ENCODE data around the gene NEK6. TPM values are rescaled to one million over a fixed set of nuclear protein-coding genes. Genes with fewer than 3 reads are reported as not detected.

NEK6 gene
- total RNA-seq, 1 experiment from 2014 or later: 66.6 TPM

GRCh38 chr9:124278054-124278540 lies 20.3 kb downstream of the NEK6 start:
- POLR2A ChIA-PET: no interaction called here
- CTCF ChIA-PET: no interaction called here
- no peaks in the 10 kb centered on the region for H3K4me1 Mint-ChIP-seq (ENCODE audit: low read depth, unreplicated experiment)
- no peaks in the 10 kb centered on the region for H3K9me3 Mint-ChIP-seq (ENCODE audit: unreplicated experiment)
- H3K27ac Mint-ChIP-seq (ENCODE audit: unreplicated experiment): no peak overlapping the region
- Histone ChIP-seq H3K27me3 (replicated peaks; ENCODE audit: control insufficient read depth, insufficient read depth, low read length) (no peaks in the 10 kb centered on the region), H3K36me3 (ENCODE audit: control insufficient read depth, insufficient read depth, low read length) (no peaks in the 10 kb centered on the region; the same call in 1 of the 2 replicates), H3K9me3 (no peaks in the 10 kb centered on the region), H3K4me3 (ENCODE audit: low read depth, low read length) (no peak overlapping the region), H3K4me1 (no peaks in the 10 kb centered on the region)
- intact Hi-C loops (cut with micrococcal nuclease; ENCODE audit: unreplicated experiment): no loop called here
- BruUV-seq (replicated peaks): no TSS peak
- no peak for TF ChIP-seq CTCF (IDR thresholded peaks at IDR 0.05; ENCODE audit: insufficient read depth in 1 of 2, low read depth in 1 of 2, low read length in 1 of 2, severe bottlenecking in 1 of 2, unreplicated experiment in 1 of 2)
- DNase-seq: no peak
- peaks cover 16% of the 10 kb centered on the region for H3K36me3 Mint-ChIP-seq (ENCODE audit: insufficient read depth, unreplicated experiment)
- no peaks in the 10 kb centered on the region for H3K27me3 Mint-ChIP-seq (ENCODE audit: insufficient read depth, unreplicated experiment)
- H3K4me3 Mint-ChIP-seq (ENCODE audit: unreplicated experiment): no peak overlapping the region

GRCh38 chr9:124279531-124280175 lies 21.9 kb downstream of the NEK6 start:
- no peak overlapping the region for H3K27ac Mint-ChIP-seq (ENCODE audit: unreplicated experiment)
- no peak for TF ChIP-seq CTCF (IDR thresholded peaks at IDR 0.05; ENCODE audit: insufficient read depth in 1 of 2, low read depth in 1 of 2, low read length in 1 of 2, severe bottlenecking in 1 of 2, unreplicated experiment in 1 of 2)
- peaks cover 10% of the 10 kb centered on the region for H3K36me3 Mint-ChIP-seq (ENCODE audit: insufficient read depth, unreplicated experiment)
- peaks cover 11% of the 10 kb centered on the region; the same call in 1 of the 2 replicates for H3K4me1 ChIP-seq
- H3K9me3 Mint-ChIP-seq (ENCODE audit: unreplicated experiment): no peaks in the 10 kb centered on the region
- H3K27me3 ChIP-seq (replicated peaks; ENCODE audit: control insufficient read depth, insufficient read depth, low read length): no peaks in the 10 kb centered on the region
- no peak overlapping the region for H3K4me3 ChIP-seq (ENCODE audit: low read depth, low read length)
- no peaks in the 10 kb centered on the region for H3K4me1 Mint-ChIP-seq (ENCODE audit: low read depth, unreplicated experiment)
- H3K27me3 Mint-ChIP-seq (ENCODE audit: insufficient read depth, unreplicated experiment): no peaks in the 10 kb centered on the region
- ChIA-PET CTCF (no interaction called here), POLR2A (no interaction called here)
- H3K9me3 ChIP-seq: no peaks in the 10 kb centered on the region
- no peaks in the 10 kb centered on the region for H3K36me3 ChIP-seq (ENCODE audit: control insufficient read depth, insufficient read depth, low read length)
- BruUV-seq (replicated peaks): no TSS peak
- no peak overlapping the region for H3K4me3 Mint-ChIP-seq (ENCODE audit: unreplicated experiment)
- no peak for DNase-seq
- intact Hi-C loops (cut with micrococcal nuclease; ENCODE audit: unreplicated experiment): no loop called here

- POLR2A ChIA-PET: no interaction called here
- Mint-ChIP-seq H3K27ac (ENCODE audit: unreplicated experiment) (no peak overlapping the region), H3K4me1 (ENCODE audit: low read depth, unreplicated experiment) (no peaks in the 10 kb centered on the region), H3K36me3 (ENCODE audit: insufficient read depth, unreplicated experiment) (peaks cover 6% of the 10 kb centered on the region), H3K4me3 (ENCODE audit: unreplicated experiment) (no peak overlapping the region), H3K9me3 (ENCODE audit: unreplicated experiment) (no peaks in the 10 kb centered on the region), H3K27me3 (ENCODE audit: insufficient read depth, unreplicated experiment) (no peaks in the 10 kb centered on the region)
- BruUV-seq (replicated peaks): no TSS peak
- Histone ChIP-seq H3K4me3 (ENCODE audit: low read depth, low read length) (no peak overlapping the region), H3K27me3 (replicated peaks; ENCODE audit: control insufficient read depth, insufficient read depth, low read length) (no peaks in the 10 kb centered on the region), H3K9me3 (no peaks in the 10 kb centered on the region), H3K36me3 (ENCODE audit: control insufficient read depth, insufficient read depth, low read length) (no peaks in the 10 kb centered on the region), H3K4me1 (peaks cover 12% of the 10 kb centered on the region; the same call in 1 of the 2 replicates)
- CTCF ChIA-PET: no interaction called here
- no peak for DNase-seq
- intact Hi-C loops (cut with micrococcal nuclease; ENCODE audit: unreplicated experiment): no loop called here
- TF ChIP-seq CTCF (IDR thresholded peaks at IDR 0.05; ENCODE audit: insufficient read depth in 1 of 2, low read depth in 1 of 2, low read length in 1 of 2, severe bottlenecking in 1 of 2, unreplicated experiment in 1 of 2): no peak
Observed at GRCh38 chr9:124280176-124280691, 22.5 kb downstream of the NEK6 start.

All from Caco-2 (cell line).